Endothelial cell of umbilical vein (primary cell): Measurements from ENCODE around the gene CAPN14. TPM values are rescaled to one million over a fixed set of nuclear protein-coding genes. Genes with fewer than 3 reads are reported as not detected.

ENCODE experiments used
- BruUV-seq: library from RNA; stranded (reverse); fragments of 400-500 nt; replicated peaks from 2 replicates; lab custom pipeline; 2021; lab: Mats Ljungman, UMichigan
- CTCF ChIA-PET: fragments of 300-600, 350-600 bp; sonication (Branson Sonifier 250); formaldehyde crosslinking; loops from one replicate; lab custom pipeline; 2021; ENCODE audit warnings: antibody characterized with exemption, inconsistent platforms; lab: Charles Lee
- POLR2A ChIA-PET: fragments of 300-600, 350-600 bp; sonication (Branson Sonifier 250); formaldehyde crosslinking; loops from one replicate; lab custom pipeline; 2021; ENCODE audit warnings: antibody characterized with exemption, inconsistent platforms; lab: Charles Lee
- DNase-seq: peaks from one replicate; pipeline ENCODE4 v3.0.0-alpha.2; 2011; ENCODE audit warnings: low read depth, low spot score
- FAIRE-seq: peaks from 2 replicates; lab custom pipeline; 2011; peaks lifted over from hg19 to GRCh38; lab: Jason Lieb, UNC
- H2AFZ ChIP-seq: 2 replicates; pipeline ENCODE4 v1.6.0; 2012; ENCODE audit warnings: low read depth, low read length, control low read depth, inconsistent platforms
- H3K27ac ChIP-seq: 2 replicates; pipeline ENCODE4 v1.5.1; 2011; ENCODE audit warnings: low read depth, mild to moderate bottlenecking, control low read depth, low read length, moderate library complexity; ENCODE audit not compliant: insufficient read depth
- H3K27me3 ChIP-seq, 2 experiments: 2 replicates each; pipeline versions ENCODE4 v1.6.0 to v1.6.1; 2011; ENCODE audit warnings: low read length in 2 of 2, mixed read lengths in 1 of 2; ENCODE audit not compliant: control insufficient read depth in 2 of 2, insufficient read depth in 2 of 2
- H3K36me3 ChIP-seq, 2 experiments: 2 replicates in 1 of 2; 3 replicates in 1 of 2; pipeline ENCODE4 v1.5.1; 2011; ENCODE audit warnings: low read length in 2 of 2, mild to moderate bottlenecking in 1 of 2, moderate library complexity in 1 of 2; ENCODE audit not compliant: control insufficient read depth in 2 of 2, insufficient read depth in 2 of 2; ENCODE audit errors: extremely low read depth in 1 of 2
- H3K4me1 ChIP-seq: 3 replicates; pipeline ENCODE4 v1.5.1; 2011; ENCODE audit warnings: mild to moderate bottlenecking, low read length; ENCODE audit not compliant: control insufficient read depth, insufficient read depth; ENCODE audit errors: extremely low read depth
- H3K4me2 ChIP-seq: 2 replicates; pipeline ENCODE4 v1.6.1; 2011; ENCODE audit warnings: low read length, control low read depth, mixed read lengths; ENCODE audit not compliant: insufficient read depth
- H3K4me3 ChIP-seq, 3 experiments: fragments of 200-600 bp in 1 of 3; sonication (generic), shearing (Covaris generic) in 1 of 3; replicated peaks in 1 of 3; 2 replicates each; pipeline ENCODE4 v1.5.1; 2011 to 2016; ENCODE audit warnings: control low read depth in 3 of 3, low read length in 3 of 3, mild to moderate bottlenecking in 2 of 3, inconsistent platforms in 1 of 3, low read depth in 1 of 3, moderate library complexity in 1 of 3; ENCODE audit not compliant: insufficient read depth in 1 of 3
- H3K79me2 ChIP-seq: 2 replicates; pipeline ENCODE4 v1.6.0; 2012; ENCODE audit warnings: low read length, inconsistent platforms; ENCODE audit not compliant: control insufficient read depth, insufficient read depth
- H3K9ac ChIP-seq: replicated peaks from 2 replicates; pipeline ENCODE3; 2011; ENCODE audit warnings: low read length, control low read depth; ENCODE audit not compliant: insufficient read depth; ENCODE audit errors: extremely low read depth
- H3K9me1 ChIP-seq: replicated peaks from 3 replicates; pipeline ENCODE4 v1.6.0; 2011; ENCODE audit warnings: mild to moderate bottlenecking, low read length; ENCODE audit not compliant: control insufficient read depth, insufficient read depth; ENCODE audit errors: extremely low read depth
- H3K9me3 ChIP-seq: replicated peaks from 2 replicates; pipeline ENCODE4 v1.5.1; 2012; ENCODE audit warnings: low read length, inconsistent platforms; ENCODE audit not compliant: control insufficient read depth, insufficient read depth
- H4K20me1 ChIP-seq: replicated peaks from 2 replicates; pipeline ENCODE3; 2011; ENCODE audit warnings: mild to moderate bottlenecking, low read length; ENCODE audit not compliant: control insufficient read depth, insufficient read depth; ENCODE audit errors: extremely low read depth
- EZH2 ChIP-seq: IDR thresholded peaks from 2 replicates; pipeline ENCODE4 v1.6.1; 2012; ENCODE audit warnings: borderline replicate concordance, low read depth, mild to moderate bottlenecking, moderate library complexity, low read length, inconsistent platforms; ENCODE audit not compliant: severe bottlenecking
- FOS ChIP-seq: IDR thresholded peaks from 2 replicates; pipeline ENCODE4 v1.6.1; 2011; ENCODE audit warnings: mild to moderate bottlenecking, low read length, moderate library complexity, borderline replicate concordance; ENCODE audit not compliant: insufficient read depth
- GATA2 ChIP-seq: IDR thresholded peaks from 2 replicates; pipeline ENCODE4 v1.7.0; 2011; ENCODE audit warnings: low read depth, mild to moderate bottlenecking, moderate library complexity, mixed read lengths, low read length; ENCODE audit not compliant: insufficient read length, insufficient read depth
- JUN ChIP-seq: IDR thresholded peaks from 2 replicates; pipeline ENCODE4 v1.6.1; 2011; ENCODE audit warnings: borderline replicate concordance, low read depth; ENCODE audit not compliant: insufficient read length, insufficient read depth
- MYC ChIP-seq: IDR thresholded peaks from one replicate; pipeline ENCODE4 v1.6.1; 2011; ENCODE audit warnings: mild to moderate bottlenecking, low read depth, low read length
- POLR2A ChIP-seq: IDR thresholded peaks from 2 replicates; pipeline ENCODE4 v1.6.1; 2012; ENCODE audit warnings: low read depth, mild to moderate bottlenecking, control low read depth, low read length
- POLR2AphosphoS5 ChIP-seq: IDR thresholded peaks from 2 replicates; pipeline ENCODE4 v1.6.1; 2012; ENCODE audit warnings: low read depth, mild to moderate bottlenecking, control low read depth, low read length, moderate library complexity; ENCODE audit not compliant: insufficient read depth
- dilution Hi-C: fragments of 300-500 bp; cut with MboI; formaldehyde crosslinking; loops from one replicate; pipeline ENCODE4 v1.15.0; 2019; ENCODE audit warnings: low sequenced_read_pairs; ENCODE audit not compliant: extremely low pct_ligation_motif_present
- intact Hi-C: fragments of 100-400 bp; cut with micrococcal nuclease; formaldehyde crosslinking; loops from one replicate; pipeline ENCODE4 v1.10.0; 2022
- polyA plus RNA-seq, 4 experiments: library from polyadenylated mRNA; depleted of rRNA in 3 of 4; stranded (reverse) in 3 of 4; unstranded in 1 of 4; fragments of >200 nt; gene quantifications; 2 replicates each; pipeline versions ENCODE4 v1.2.1 to v1.2.3, GENCODE V29; 2011 to 2012; ENCODE audit warnings: missing spikeins in 1 of 4
- total RNA-seq: library from RNA; stranded (reverse); gene quantifications from 2 replicates; pipeline ENCODE4 v1.2.3, GENCODE V29; 2021
- TF ChIP-seq, protein P1 (sequence below), 2 donors: IDR thresholded peaks; 1 replicate in 1 of 2; 2 replicates in 1 of 2; pipeline ENCODE4 v1.5.1; 2011; ENCODE audit warnings: low read length in 2 of 2, mild to moderate bottlenecking in 2 of 2, moderate library complexity in 2 of 2, control low read depth in 1 of 2, inconsistent platforms in 1 of 2, low read depth in 1 of 2; ENCODE audit not compliant: insufficient read depth in 1 of 2; ENCODE audit errors: extremely low read depth in 1 of 2
- TF ChIP-seq, protein P2 (sequence below): IDR thresholded peaks from 2 replicates; pipeline ENCODE4 v1.6.1; 2011; ENCODE audit not compliant: insufficient read depth, insufficient read length

The CAPN14 gene
- total and polyA plus RNA-seq, 2 donors (not counting 3 experiments of a cell fraction or from before 2014, with no cell fraction given), result 0.01 to 0.15 TPM

DNA sequence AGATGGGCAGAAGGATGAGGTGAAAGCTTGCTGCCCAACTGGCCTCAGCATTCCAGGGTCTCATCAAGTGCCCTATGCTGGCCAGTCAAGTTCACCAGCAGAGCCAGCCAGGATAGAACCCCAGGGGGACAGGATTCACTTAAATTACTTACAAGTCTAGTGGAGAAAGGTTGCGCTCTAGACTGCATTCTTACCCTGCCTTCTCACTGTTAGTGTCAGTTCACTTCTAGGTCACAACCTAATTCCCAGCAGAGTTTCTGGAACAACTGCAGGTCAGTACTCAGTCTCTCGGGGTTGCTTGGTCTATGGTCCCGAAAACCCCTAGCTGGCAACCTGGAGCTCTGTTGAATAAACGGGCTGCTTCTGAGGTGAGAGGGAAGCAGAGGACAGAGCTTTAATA is 46.2 kb downstream of the CAPN14 start:
- no peaks in the 10 kb centered on the region for H3K27me3 ChIP-seq
- TF ChIP-seq FOS (no peak), EZH2 (no peak), JUN (no peak), GATA2 (no peak), POLR2AphosphoS5 (no peak), POLR2A (no peak), MYC (no peak)
- TF ChIP-seq, protein P1, sequence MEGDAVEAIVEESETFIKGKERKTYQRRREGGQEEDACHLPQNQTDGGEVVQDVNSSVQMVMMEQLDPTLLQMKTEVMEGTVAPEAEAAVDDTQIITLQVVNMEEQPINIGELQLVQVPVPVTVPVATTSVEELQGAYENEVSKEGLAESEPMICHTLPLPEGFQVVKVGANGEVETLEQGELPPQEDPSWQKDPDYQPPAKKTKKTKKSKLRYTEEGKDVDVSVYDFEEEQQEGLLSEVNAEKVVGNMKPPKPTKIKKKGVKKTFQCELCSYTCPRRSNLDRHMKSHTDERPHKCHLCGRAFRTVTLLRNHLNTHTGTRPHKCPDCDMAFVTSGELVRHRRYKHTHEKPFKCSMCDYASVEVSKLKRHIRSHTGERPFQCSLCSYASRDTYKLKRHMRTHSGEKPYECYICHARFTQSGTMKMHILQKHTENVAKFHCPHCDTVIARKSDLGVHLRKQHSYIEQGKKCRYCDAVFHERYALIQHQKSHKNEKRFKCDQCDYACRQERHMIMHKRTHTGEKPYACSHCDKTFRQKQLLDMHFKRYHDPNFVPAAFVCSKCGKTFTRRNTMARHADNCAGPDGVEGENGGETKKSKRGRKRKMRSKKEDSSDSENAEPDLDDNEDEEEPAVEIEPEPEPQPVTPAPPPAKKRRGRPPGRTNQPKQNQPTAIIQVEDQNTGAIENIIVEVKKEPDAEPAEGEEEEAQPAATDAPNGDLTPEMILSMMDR (IDR thresholded peaks at IDR 0.05; ENCODE audit: extremely low read depth in 1 of 2, insufficient read depth in 1 of 2, low read depth in 1 of 2, low read length in 2 of 2), result no peak
- TF ChIP-seq, protein P2, sequence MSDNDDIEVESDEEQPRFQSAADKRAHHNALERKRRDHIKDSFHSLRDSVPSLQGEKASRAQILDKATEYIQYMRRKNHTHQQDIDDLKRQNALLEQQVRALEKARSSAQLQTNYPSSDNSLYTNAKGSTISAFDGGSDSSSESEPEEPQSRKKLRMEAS, result no peak
- no peak for DNase-seq
- FAIRE-seq, result no peak
- no peaks in the 10 kb centered on the region for H3K4me1 ChIP-seq
- dilution Hi-C loops (no loop called here), intact Hi-C loops (no loop called here)
- no peak overlapping the region for H3K4me3 ChIP-seq
- H4K20me1 ChIP-seq, result no peaks in the 10 kb centered on the region
- CTCF ChIA-PET, result interaction anchor here (0.6 to 2.7 kb wide), 5 partner anchors 63 to 1006 kb away, joined by 3 to 45 read pairs (median 4); partner anchors contain the start of gene EHD3
- H3K36me3 ChIP-seq, result no peaks in the 10 kb centered on the region
- no peak overlapping the region for H2AFZ ChIP-seq
- no peaks in the 10 kb centered on the region for H3K79me2 ChIP-seq
- BruUV-seq, result no TSS peak
- no peak overlapping the region for H3K9ac ChIP-seq
- H3K9me1 ChIP-seq, result no peaks in the 10 kb centered on the region
- POLR2A ChIA-PET, result no interaction called here
- no peak overlapping the region for H3K4me2 ChIP-seq
- H3K27ac ChIP-seq, result no peak overlapping the region
- no peaks in the 10 kb centered on the region for H3K9me3 ChIP-seq
